Bone marrow (tissue), 2 donors: ENCODE measurements around the gene ZNFX1.

Experiments
- DNase-seq, 2 donors: peaks; one replicate each; lab custom pipeline; 2025; lab: John Stamatoyannopoulos, UW

Gene ZNFX1

DNA sequence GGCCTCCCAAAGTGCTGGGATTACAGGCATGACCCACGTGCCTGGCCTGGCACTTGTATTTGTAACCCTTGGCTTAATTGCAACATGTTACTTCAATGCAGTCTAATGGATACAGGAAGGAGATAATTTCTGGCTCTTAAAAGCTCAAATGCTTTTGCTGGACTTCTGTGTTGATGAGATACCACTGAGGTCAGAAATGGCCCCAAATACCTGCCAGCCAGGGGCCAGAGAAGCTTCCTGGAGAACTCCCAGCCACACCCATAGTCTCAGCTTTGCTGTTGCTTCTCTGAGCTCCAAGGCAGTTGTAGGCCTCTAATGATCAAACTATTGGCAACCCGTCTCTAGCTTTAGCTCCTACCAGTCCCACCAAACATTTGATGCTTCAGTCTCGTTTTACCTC lies 14.2 kb upstream of the ZNFX1 start:
- DNase-seq = no peak

DNA sequence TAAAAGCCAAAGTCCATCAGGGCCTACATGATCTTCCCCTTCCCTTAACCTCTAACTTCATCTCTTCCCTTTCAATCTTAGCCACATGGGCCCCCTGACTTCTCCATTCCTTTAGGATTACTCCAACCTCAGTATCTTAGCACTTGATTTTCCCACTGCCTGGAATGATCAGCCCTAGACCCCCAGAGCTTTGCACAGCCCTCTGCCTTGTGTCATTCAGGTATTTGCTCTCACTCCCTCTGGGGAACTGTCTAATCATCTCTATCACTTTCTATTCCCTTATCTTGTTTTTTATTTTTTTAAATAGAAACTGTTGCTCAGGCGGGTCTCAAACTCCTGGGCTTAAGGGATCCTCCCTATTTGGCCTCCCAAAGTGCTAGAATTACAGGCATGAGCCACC lies 13.3 kb upstream of the ZNFX1 start:
- DNase-seq = no peak

DNA sequence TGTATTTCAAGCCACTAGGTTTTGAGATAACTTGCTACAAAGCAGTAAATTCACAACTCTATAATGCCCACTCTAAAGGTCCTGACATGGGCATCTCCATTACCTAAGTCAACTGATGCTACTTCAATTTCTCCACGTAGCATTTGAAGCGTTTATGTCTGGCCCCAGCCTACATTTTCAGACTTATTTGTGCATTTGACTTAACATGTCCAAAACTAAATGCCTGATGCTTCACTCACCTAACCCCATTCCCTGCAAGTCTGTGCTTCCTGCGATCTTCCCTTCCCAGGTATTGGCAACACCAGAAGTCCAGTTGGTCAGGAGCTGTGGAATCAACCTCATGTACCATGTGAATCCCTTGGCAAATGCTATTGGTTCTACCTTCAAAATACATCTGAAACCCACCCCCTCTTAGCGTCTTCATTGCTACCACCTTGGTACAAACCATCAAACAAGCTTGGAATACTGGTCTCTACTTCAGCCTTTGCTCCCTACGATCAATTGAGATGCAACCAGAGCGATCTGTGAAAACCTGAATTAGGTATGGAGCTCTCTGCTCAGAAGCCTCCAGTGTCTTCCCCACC lies 12.8 kb upstream of the ZNFX1 start:
- DNase-seq = no peak

DNA sequence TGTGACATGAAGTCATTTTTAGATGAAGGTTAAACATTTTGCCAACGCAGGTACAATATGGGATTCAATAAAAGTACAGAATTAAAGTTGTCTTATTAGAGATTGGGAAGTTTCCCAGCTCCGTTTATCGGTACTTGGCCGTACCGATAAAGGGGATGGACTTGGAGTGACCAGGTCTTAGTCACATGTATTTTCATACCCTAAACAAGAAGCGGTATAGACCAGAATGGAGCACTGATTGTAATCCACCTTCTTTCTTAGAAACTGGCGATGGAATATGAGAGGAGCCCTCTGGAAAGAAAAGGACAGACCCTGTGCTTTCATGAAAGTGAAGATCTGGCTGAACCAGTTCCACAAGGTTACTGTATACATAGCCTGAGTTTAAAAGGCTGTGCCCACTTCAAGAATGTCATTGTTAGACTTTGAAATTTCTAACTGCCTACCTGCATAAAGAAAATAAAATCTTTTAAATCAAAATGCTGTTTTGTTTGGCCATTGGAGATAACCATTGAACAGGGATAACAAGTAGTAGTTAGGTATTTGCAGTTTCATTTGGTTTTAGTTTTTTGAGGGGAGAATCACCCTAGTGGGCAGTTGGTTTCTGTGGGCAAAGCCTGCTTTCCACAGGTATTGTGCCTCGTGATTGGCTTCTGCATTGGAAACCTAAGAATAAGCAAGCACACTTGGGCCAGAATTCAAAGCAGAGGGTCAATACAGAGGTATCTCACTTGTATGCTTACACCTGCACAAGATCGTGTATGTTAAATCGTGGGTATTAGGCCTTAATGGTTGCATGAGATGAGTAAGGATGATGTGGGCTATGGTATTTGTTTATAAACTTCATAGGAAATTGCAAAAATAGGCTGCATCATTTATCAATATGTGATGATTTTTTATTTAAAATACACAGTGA lies 11.2 kb upstream of the ZNFX1 start:
- DNase-seq = no peak

DNA sequence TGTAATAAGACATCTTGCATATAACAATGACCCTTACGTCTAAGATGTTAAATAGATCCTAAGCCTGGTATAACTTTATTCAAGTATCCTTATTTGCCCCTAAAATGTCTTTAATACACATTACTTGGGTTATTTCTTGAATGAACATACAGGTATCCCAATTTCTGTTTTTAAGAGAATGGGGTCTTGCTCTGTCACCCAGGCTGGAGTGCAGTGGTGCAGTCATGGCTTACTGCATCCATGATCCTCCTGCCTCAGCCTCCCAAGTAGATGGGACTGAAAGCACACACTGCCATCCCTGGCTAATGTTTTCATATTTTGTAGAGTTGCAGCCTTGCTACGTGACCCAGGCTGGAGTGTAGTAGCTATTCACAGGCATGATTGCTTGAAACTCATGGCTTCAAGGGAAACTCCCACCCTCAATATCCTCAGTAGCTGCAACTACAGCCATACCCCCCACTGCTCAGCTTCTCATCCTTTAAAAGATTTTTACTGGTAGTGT lies 10.4 kb upstream of the ZNFX1 start:
- no peak for DNase-seq

DNA sequence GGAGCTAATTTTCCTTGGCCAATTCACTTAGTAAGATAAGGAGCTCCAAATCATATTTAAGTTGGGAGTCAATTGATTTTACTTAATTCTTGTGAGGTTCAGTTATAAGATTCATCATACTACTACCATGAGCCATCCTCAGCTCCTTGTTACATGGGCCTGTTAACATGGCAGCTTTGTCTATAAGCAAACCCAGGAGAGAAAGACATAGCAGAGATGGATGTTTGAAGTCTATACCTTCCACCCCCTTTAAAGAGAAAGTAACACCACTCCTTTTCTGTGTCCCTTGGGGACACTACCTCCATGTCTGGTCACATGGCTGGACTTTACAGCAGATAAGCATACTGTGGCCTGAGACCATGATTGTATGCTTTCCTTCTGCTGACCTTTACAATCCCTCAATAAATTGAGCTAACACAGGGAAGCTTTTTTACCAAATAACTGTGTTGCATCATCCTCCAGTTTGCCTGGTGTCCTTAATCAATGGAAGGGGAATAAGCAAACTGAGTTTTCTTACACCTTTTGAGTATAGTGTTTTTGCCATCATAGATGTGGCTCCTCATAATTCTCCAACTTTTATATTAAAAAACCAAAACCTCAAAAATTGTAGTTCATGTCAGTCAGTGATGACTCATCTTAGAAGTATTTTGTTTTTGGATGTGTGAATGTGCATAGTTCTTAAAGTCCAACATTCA lies 9.8 kb upstream of the ZNFX1 start:
- no peak for DNase-seq

DNA sequence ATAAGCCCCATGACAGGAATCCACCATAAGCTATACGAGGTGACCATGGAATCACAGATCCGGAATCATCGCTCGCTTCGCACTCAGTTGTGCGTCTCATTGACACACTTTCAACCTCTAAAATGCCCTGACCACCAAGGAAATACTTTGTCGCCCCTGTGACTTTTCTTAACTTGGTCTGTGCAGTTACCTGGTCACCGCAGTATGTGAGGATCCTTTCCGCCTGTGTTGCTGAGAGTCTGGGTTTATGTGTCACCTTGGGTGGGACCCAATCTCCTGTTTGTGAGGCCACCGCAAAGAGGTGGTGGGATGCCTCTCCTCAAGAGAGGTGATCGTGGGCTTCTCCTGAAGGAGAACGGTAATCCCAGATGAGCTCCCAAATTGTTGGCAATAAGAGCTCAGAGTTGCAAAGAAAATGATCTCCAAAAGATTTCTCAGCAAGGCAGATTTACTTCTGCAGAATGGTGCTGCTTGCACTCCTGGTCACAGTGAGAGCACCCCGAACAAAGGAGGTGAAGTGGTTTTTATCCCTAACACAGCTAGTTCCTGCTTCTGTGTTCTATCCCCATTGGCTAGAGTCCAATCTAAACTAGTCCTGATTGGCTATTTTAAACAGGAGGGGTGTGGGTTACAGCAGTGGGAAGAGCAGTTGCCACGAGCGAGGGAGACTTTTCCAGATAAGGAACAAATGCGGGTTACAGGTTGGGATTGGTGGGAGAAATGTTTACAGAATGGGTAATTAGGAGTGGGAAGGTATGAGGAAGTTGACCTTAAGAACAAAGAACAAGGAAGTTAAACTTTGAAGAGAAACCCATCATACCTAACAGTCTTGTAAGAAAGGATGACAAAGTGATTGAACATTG lies 9.1 kb upstream of the ZNFX1 start:
- no peak for DNase-seq

DNA sequence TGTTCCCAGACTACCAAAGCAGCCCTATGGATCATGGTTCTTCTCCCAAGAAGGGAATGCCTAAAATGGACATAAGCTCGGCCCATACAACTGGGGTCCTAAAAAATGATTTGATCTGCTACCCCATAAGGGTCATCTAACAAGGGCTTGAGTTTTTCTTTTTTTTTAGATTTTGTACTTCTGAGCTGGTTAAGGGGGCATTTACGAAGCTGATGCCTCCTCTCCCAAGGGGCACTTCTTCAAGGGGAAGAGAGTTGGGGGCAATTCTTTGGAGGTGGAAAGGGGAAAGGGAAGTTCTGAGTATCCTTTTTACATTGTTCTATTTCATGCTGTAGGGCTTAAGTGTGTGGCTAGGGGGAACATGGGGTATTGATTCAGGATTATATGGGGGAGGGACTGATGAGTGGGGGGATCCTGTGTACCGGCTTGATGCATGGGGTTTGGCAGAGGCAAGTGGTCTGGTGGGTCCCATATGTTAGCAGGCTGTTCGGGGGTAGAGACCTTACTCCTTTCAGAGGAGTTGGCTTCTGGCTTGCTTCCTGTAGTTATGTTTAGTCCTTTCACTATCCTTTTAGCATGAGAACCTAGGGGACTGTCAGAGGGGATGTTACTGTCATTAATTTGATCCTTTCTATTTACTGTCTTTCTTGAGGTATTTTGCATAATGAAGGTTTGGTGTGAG lies 8.1 kb upstream of the ZNFX1 start:
- no peak for DNase-seq

DNA sequence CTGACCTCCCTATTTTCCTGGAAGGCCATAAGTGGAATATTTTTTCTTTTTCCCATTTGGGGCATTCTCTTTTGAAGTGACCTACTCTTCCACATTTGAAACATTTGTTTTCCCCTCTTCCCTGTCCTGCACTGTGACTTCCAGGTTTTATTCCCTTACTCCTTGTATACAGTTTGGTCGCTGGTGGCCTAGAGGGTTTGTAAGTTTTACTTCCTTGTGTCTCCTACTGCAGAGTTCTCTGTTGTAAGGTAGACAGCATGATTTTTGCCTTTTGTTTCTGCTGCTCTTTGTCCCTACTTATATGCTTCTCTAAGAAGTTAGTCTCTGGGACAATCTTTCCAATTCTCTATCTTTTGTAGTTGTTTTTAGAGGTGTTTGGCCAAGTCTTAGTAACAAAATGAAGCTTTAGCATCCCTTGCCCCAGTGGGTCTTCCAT lies 7.4 kb upstream of the ZNFX1 start:
- DNase-seq = no peak

DNA sequence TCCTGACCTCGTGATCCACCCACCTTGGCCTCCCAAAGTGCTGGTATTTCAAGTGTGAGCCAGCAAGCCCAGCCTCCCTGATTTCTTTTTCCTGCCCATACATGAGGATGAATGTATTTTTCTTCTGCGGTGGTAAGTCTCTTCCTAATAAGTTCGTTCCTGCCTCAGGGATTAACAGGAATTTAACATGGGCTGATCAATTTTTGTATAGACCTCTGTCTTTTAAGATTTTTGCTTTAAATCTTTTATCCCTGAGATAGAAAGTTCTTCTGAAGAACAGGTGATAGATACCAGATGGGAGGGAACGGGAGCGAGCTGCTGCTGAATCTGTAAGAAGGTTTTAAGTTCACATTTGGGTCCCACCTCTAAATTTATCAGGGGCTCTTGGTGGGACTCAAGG lies 7.0 kb upstream of the ZNFX1 start:
- DNase-seq = no peak

DNA sequence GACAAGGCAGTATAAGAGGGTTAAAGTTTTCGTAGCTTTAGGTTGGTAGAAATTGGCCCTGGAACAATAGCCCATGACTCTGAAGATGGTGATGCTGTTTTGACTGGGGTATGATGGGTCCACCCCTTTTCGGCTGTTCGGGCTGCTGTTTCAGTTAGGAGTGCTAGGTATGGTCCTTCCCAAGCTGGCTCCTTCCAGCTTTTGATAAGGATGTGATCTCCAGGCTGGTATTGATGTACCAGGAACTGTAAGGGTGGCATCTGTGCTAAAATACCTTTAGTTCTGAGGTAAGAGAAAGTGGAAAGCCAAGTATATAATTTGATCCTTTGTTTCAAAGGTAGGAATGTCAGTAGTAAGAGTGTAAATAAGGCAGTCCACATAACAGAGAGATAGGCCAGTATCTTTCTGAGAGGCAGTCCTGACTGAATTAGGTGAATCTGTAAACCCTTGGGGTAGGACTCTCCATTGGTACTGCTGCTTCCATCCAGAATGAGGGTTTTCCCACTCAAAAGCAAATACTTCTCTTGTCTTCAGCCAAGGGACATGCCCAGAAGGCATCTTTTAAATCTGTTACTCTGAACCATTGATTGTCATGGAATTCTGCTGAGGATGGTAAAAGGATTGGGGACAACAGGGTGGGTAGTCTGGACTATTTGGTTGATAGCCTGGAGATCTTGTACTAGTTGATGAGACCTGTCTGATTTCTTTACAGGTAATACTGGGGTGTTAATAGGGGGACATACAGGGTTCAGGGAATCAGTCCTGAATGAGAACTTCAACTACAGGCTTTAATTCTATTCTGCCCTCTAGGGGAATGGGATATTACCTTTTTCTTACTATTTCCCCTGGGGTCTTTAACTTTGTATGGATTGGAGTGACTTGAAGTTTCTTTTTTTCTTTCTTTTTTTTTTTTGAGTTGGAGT lies 6.1 kb upstream of the ZNFX1 start:
- no peak for DNase-seq

DNA sequence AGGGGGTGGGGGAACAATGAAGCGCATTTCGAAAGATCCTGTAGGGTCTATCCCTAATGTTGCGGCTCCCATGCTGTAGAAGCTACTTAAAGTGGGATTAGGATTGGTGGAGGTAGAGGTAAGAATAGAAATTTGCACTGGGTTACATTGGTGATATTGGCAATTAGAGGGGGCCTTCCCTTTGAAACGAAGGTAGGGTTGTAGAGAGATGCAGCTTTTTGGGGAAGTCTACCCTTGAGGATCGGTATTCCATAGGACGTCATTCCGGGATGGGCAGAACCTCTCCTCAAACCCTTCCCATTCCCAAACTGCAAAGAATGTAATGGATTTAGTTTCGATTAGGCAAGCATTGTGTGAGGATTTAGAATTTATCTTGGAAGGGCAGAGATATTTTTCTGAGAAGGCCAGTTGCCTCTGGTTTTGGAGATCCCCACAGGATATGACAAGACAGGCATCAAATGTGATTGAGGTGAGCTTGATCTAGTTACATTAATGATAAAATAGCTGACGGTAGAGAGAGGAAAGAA lies 5.4 kb upstream of the ZNFX1 start:
- DNase-seq = no peak

DNA sequence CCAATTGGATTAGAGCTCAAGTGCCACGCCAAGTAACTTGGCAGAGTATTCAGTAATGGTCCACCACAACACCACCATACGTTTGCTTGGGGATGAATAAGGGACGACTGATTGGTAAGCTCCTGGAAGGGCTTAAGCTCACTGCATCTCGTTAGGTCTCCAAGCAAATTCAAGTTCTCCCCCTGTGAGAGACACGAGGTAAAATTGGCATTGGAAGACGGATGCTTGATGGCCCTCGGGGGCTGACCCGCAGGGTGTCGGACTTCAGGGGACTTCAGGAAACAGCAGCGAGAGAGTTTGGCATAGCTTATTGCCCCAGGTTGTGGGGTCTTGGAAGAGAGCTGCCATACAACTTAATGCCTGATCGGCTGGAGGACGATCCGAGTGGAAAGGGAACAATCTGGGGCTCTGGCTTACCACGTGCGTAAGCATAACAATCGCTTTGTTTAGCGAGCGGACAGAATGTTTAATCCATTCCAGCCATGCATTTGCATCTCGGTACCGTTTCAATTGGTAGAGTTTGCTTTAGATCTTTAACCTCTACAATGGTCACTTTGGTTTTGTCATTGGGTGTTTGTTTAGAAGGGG lies 4.8 kb upstream of the ZNFX1 start:
- DNase-seq = no peak

DNA sequence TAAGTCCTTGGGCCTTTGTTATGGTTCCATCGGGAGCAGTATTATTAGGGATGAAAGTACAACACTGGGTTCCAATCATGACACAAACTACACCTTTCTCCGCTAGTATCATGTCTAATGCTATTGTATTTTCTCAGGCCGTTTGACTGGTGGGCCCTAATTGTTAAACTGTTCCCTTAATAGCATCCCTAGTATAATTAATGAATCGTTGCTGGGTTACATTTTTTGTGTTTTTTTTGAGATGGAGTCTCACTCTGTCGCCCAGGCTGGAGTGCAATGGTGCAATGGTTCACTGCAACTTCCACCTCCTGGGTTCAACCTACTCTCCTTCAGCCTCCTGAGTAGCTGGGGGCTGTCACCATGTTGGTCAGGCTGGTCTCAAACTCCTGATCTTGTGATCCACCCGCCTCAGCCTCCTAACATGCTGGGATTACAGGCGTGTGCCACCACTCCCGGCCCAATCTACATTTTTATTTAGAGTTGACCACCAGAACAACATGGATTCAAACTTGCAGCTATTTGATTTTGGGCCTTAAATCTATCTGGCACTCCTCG lies 4.1 kb upstream of the ZNFX1 start:
- DNase-seq = no peak

DNA sequence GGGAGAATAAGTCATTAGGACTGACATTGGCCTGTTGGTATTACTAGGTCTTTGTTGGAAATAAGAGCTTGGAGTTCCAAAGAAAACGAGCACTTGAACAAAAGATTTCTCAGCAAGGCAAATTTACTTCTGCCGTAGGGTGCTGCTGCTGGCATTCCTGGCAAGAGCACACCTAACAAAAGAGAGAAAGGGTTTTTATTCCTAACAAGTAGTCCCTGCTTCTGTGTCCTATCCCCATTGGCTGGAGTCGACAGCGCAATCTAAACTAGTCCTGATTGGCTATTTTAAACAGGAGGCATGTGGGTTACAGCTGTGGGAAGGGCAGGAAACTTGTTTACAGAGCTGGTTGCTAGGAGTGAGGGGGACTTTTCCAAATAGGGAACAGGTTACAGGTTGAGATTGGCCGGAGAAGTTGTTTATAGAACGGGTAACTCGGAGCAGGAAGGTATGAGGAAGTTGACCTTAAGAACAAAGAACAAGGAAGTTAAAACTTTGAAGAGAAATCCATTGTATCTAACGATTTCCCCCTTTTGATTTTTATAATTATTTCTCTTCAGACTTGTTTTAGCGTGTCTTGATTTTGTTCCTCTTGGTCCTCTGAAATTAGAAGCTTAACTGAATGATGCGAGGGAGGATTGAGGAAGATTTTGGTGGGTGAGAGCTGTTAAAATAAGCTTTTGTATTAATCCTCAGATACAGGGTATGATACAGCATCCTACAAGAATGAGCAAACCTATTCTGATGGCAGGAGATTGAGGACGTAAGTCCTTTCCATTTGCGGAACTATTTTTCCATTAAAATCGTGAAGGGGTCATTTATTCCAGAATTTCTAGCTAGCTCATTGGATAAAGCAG lies 3.4 kb upstream of the ZNFX1 start:
- no peak for DNase-seq

DNA sequence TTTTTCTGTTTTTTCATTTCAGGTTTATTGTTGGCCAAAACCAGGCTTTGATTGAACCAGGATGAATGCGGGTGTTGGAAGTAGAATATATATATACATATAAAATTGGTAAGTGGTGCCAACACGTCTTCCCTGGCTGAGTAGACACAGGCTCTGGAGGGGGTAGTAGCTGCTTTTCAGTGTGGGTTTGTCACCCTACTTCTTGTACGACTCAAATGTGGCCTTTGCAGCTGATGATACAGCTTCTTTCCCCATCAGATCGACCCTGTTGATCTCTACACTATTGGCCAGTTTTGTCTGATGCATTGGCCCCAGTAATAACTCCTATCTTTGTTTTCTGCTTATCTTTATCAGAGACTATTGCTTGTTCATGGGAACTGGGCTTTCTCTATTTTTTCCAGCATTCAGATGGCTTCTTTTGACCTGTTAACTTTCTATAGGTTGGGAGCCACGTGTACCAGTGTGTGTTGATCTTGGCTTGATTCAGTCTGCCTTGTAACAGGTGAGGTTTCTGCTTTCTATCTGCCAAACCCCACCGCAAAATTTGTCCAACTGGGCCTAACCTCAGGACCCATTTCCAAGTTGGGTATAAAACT lies 2.7 kb upstream of the ZNFX1 start:
- no peak for DNase-seq

DNA sequence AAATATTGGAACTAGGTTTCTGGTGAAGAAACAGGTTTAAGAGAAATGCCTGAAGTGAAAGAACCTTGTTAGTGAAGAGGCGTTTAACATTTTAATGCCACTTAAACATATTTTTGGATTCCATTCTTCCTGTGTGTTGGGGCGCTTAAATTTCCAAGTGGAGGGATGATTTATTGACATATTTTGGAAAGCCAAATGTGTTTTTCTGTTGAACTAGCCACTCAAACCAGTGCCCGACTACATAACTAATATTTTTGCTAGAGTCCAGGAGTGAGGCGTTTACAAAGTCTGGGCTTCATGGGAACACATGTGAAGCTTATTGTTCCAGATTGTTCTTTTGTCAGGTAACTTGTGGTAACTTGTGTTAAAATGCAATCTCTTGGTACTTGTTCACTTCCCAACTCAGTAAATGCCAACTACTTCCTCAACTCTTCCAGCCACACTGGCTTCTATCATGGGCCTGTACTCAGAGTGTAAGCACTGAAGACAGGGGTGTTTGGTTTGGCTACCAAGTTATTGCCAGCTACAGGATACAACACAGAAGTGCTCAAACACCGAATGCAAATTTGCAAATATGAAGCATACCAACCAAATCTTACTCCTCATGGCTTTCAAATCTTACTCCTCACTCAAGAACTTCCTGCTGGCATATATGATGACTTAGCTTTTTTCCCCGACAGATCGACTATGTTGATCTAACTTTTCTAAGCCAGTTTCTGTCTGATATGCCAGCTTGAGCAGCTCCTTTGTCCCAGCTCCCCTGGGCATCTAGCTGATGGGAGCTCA lies 2.0 kb upstream of the ZNFX1 start:
- no peak for DNase-seq
